ENCODE measurements around the gene TEX13A.

DNA sequence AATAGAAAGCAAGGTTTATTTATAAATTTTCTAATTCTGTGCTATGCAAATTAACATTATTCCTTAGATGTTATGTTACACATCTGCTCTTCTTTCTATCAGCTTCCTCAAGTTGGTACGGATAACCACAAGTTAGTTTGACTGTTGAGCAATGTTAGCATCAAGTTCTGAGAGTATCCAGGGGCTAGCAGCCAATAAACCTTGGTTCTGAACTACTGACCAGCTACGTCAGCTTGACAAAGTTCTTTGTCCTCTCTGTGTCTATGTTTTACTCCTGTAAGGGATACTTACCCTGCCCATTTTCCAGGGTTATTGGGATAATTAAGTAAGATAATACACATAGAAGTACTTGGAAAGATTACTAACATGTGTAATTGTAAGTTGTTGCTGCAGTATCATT lies 8.1 kb upstream of the TEX13A start:
- TF ChIP-seq CTCF (optimal IDR thresholded peaks at IDR 0.05 in 1 of 3, IDR thresholded peaks at IDR 0.05 in 1 of 3, conservative IDR thresholded peaks at IDR 0.05 in 1 of 3; ENCODE audit: extremely low read depth in 1 of 3, insufficient read depth in 2 of 3, low read length in 3 of 3), result no peak
- TF ChIP-seq EZH2 (IDR thresholded peaks at IDR 0.05; ENCODE audit: low read length), result no peak
